ENCODE results near the gene CCT2. TPM values are rescaled to one million over a fixed set of nuclear protein-coding genes. Genes with fewer than 3 reads are reported as not detected.

Gene CCT2
- total RNA-seq, 1 experiment from 2014 or later = 356 TPM

GRCh38 chr12:69641546-69641945 is 56.3 kb downstream of the CCT2 start:
- DNase-seq (ENCODE audit: low read depth) = no peak

- DNase-seq (ENCODE audit: low read depth) = no peak
Measured at GRCh38 chr12:69642531-69642930, 57.3 kb downstream of the CCT2 start.

- DNase-seq (ENCODE audit: low read depth) = no peak
Measured at GRCh38 chr12:69644511-69644910, 59.3 kb downstream of the CCT2 start.

GRCh38 chr12:69645031-69645430 is 59.8 kb downstream of the CCT2 start:
- DNase-seq (ENCODE audit: low read depth) = no peak

GRCh38 chr12:69647178-69647577 is 61.9 kb downstream of the CCT2 start:
- no peak for DNase-seq (ENCODE audit: low read depth)

- peak; percentile 26 for DNase-seq (ENCODE audit: low read depth)
Measured at GRCh38 chr12:69648476-69648875, 63.2 kb downstream of the CCT2 start.

- DNase-seq (ENCODE audit: low read depth) = peak; percentile 10
Measured at GRCh38 chr12:69649529-69649928, 64.3 kb downstream of the CCT2 start.

Other genes with a start within 250 kb of the CCT2 start
- 0.10 and 0.72 TPM in 2 replicates for gene LYZ, start 237.1 kb upstream of the CCT2 start, total RNA-seq (2014; rRNA removed; shearing (Covaris generic))
- 20.8 and 25.6 TPM in 2 replicates for gene YEATS4, start 225.7 kb upstream of the CCT2 start, total RNA-seq (2014; rRNA removed; shearing (Covaris generic))
- gene FRS2, start 115.1 kb upstream of the CCT2 start, total RNA-seq (2014; rRNA removed; shearing (Covaris generic)) = 23.6 and 40.0 TPM in 2 replicates
- gene LRRC10, start 25.4 kb downstream of the CCT2 start, total RNA-seq (2014; rRNA removed; shearing (Covaris generic)) = not detected in 2 replicates
- gene BEST3, start 113.8 kb downstream of the CCT2 start, total RNA-seq (2014; rRNA removed; shearing (Covaris generic)) = not detected in 2 replicates
- gene RAB3IP, start 153.4 kb downstream of the CCT2 start, total RNA-seq (2014; rRNA removed; shearing (Covaris generic)) = 11.4 and 13.1 TPM in 2 replicates
- not detected in 2 replicates for gene MYRFL, start 239.8 kb downstream of the CCT2 start, total RNA-seq (2014; rRNA removed; shearing (Covaris generic))